Vagina (tissue), 2 donors: Measurements from ENCODE around the gene MTMR12.

Experiments
- CTCF ChIP-seq, 3 experiments: fragments of 450-650 bp in 2 of 3; fragments of 200-600 bp in 1 of 3; sonication (generic) in 1 of 3; IDR thresholded peaks; one replicate each; pipeline ENCODE4 v1.5.1; 2017 to 2019; ENCODE audit warnings: antibody characterized with exemption in 3 of 3, mild to moderate bottlenecking in 2 of 3, moderate library complexity in 2 of 3
- POLR2A ChIP-seq, 2 donors: fragments of 450-650 bp; IDR thresholded peaks; one replicate each; pipeline ENCODE4 v1.6.1; 2017; ENCODE audit warnings: antibody characterized with exemption in 2 of 2, mild to moderate bottlenecking in 2 of 2, moderate library complexity in 2 of 2
- POLR2AphosphoS5 ChIP-seq, 2 donors: sonication (generic); formaldehyde crosslinking; IDR thresholded peaks; one replicate each; pipeline ENCODE4 v1.9.0; 2017; ENCODE audit warnings: antibody characterized with exemption in 2 of 2, mild to moderate bottlenecking in 2 of 2, low read depth in 1 of 2; ENCODE audit not compliant: insufficient read depth in 1 of 2

DNA sequence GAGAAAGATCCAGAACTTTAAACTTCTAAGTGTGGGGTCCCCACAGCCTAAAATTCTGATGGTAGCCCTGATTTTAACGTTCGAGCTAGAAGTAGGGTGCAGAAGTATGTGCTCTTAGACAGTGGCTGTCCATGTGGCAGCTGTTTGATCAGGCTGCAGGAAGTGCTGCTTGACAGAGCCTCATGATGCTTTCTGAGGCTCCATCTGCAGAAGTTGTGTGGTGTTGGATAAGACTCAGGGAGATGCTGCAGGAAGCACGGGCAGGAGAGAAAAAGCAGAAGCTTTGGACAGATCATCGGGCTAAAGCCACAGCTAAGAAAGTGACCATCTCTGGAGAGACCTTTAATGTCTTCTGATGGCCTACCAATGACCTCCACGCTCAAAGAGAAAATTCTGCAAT is 8.1 kb downstream of the MTMR12 start:
- TF ChIP-seq CTCF (IDR thresholded peaks at IDR 0.05) (no peak), POLR2A (IDR thresholded peaks at IDR 0.05) (no peak), POLR2AphosphoS5 (IDR thresholded peaks at IDR 0.05; ENCODE audit: insufficient read depth in 1 of 2, low read depth in 1 of 2) (no peak)
